Lung (tissue), 12 donors: ENCODE measurements around the gene BDH1. TPM values are rescaled to one million over a fixed set of nuclear protein-coding genes. Genes with fewer than 3 reads are reported as not detected.

Experiments
- ATAC-seq: fragments of 200-7000 bp; cut with Tn5 transposase; one replicate; pipeline ENCODE4 v1.9.1; 2020; ENCODE audit warnings: moderate number of reproducible peaks; ENCODE audit not compliant: insufficient read depth, low FRiP score
- DNase-seq, 3 donors: peaks; one replicate each; pipeline ENCODE4 v3.0.0-alpha.2; 2013 to 2017
- H3K27ac ChIP-seq, 2 donors: one replicate each; pipeline ENCODE4 v1.5.1; 2013; ENCODE audit warnings: mild to moderate bottlenecking in 2 of 2, moderate library complexity in 2 of 2, control low read depth in 1 of 2, inconsistent platforms in 1 of 2, low read depth in 1 of 2, low read length in 1 of 2
- H3K27me3 ChIP-seq, 3 donors: one replicate each; pipeline ENCODE4 v1.5.1; 2013; ENCODE audit warnings: low read length in 2 of 3; ENCODE audit not compliant: control insufficient read depth in 3 of 3, insufficient read depth in 3 of 3
- H3K36me3 ChIP-seq, 4 donors: one replicate each; pipeline ENCODE4 v1.5.1; 2013; ENCODE audit warnings: low read length in 4 of 4, mild to moderate bottlenecking in 1 of 4, moderate library complexity in 1 of 4; ENCODE audit not compliant: control insufficient read depth in 4 of 4, insufficient read depth in 4 of 4
- H3K4me1 ChIP-seq, 5 donors: one replicate each; pipeline ENCODE4 v1.5.1; 2013; ENCODE audit warnings: low read length in 5 of 5, mild to moderate bottlenecking in 2 of 5, moderate library complexity in 1 of 5; ENCODE audit not compliant: control insufficient read depth in 5 of 5, insufficient read depth in 5 of 5
- H3K4me3 ChIP-seq: one replicate; pipeline ENCODE4 v1.5.1; 2013; ENCODE audit warnings: mild to moderate bottlenecking, control low read depth, moderate library complexity
- H3K9ac ChIP-seq, 2 donors: one replicate each; pipeline ENCODE4 v1.5.1; 2013; ENCODE audit warnings: low read length in 2 of 2, control low read depth in 1 of 2; ENCODE audit not compliant: insufficient read depth in 1 of 2
- H3K9me3 ChIP-seq, 4 donors: one replicate each; pipeline ENCODE4 v1.5.1; 2013; ENCODE audit warnings: low read length in 3 of 4, mild to moderate bottlenecking in 1 of 4, moderate library complexity in 1 of 4; ENCODE audit not compliant: control insufficient read depth in 4 of 4, insufficient read depth in 3 of 4
- CTCF ChIP-seq: IDR thresholded peaks from 2 replicates; pipeline ENCODE4 v1.5.1; 2012; ENCODE audit warnings: mild to moderate bottlenecking; ENCODE audit errors: control extremely low read depth, extremely low read depth
- WGBS, 2 donors: extraction: QIAGEN DNeasy Blood & Tissue Kit; methylation state at CpG; one replicate each; pipeline ENCODE4 v1.1.7; 2013; 5-methylcytosine and 5-hydroxymethylcytosine counted together
- polyA plus RNA-seq, 2 donors: library from polyadenylated mRNA; stranded (reverse); fragments of 200-250 nt; gene quantifications; one replicate each; pipeline ENCODE4 v1.2.1, GENCODE V29; 2013
- total RNA-seq, 2 donors: library from RNA; depleted of rRNA in 1 of 2; stranded (reverse); fragments of >200 nt in 1 of 2; gene quantifications; one replicate each; pipeline ENCODE4 v1.2.1, GENCODE V29; 2014 to 2021
- donor health status: control.
- donor health status: control.
- donor health status: Bipolar disorder and iron deficiency.
- donor health status: healthy.
- donor health status: DM: yes; HTN: yes; CAD: no.

BDH1 gene
- total and polyA plus RNA-seq, 4 donors, result 14.3 to 32.8 (median 17.0) TPM

DNA sequence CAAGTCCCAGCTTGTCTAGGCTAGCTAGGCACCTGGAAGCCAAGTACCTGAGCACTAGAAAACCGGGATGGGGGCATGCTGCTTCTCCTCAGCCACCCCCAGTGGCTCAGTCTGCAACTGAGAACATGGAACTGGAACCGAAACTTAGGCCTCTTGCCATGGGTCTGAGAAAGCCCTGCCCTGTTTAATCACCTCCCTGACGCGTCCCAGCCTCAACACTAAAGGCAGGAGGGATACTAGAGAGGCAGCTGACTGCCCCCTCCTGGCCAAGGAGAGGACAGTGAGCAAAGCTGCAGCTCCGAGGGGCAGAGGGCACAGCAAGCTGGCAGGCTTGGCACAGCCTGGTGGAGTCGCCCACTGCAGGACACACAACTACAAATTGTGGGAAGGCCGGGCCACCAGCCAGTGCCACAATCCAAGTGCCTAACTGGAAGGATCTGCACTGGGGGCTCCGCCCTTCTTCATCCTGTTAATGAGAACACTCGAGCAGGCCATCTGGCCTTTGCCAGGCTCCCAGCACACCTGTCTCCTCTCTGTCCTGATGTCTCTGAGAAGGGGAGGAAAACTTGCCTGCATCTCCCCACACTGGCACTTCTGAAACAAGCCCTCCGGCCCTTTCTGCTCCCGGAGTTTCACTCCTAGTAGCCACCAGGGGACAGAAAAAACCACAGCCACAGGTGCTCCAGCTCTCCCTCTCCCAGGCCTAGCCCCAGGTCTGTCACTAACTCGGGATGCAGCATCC is 53.7 kb downstream of the BDH1 start:
- Histone ChIP-seq H3K9me3 (peaks cover 0 to 2% (median 0%) of the 10 kb centered on the region in 4 donors), H3K9ac (no peak overlapping the region), H3K27ac (no peak overlapping the region), H3K4me1 (peaks cover 0 to 19% (median 0%) of the 10 kb centered on the region in 5 donors), H3K36me3 (no peaks in the 10 kb centered on the region), H3K4me3 (no peak overlapping the region), H3K27me3 (no peaks in the 10 kb centered on the region)
- DNase-seq (peak in 2 of 3 donors; percentile 30 to 33), ATAC-seq (peak; percentile 75)
- 71 to 79% methylated on average over 12 of the region's 12 CpGs for WGBS, 2 donors
- no peak for TF ChIP-seq CTCF

GRCh38 chr3:197501496-197501878 is 54.3 kb downstream of the BDH1 start:
- Histone ChIP-seq H3K4me1 (peaks cover 0 to 19% (median 0%) of the 10 kb centered on the region in 5 donors), H3K9ac (no peak overlapping the region), H3K36me3 (no peaks in the 10 kb centered on the region), H3K27me3 (no peaks in the 10 kb centered on the region), H3K4me3 (no peak overlapping the region), H3K9me3 (peaks cover 0 to 2% (median 0%) of the 10 kb centered on the region in 4 donors), H3K27ac (no peak overlapping the region)
- ATAC-seq (peak; percentile 5), DNase-seq (peak in 2 of 3 donors; percentile 24 to 28)
- TF ChIP-seq CTCF, result no peak
- WGBS, 2 donors, result 95 to 96% methylated on average over 1 of the region's 1 CpG

DNA sequence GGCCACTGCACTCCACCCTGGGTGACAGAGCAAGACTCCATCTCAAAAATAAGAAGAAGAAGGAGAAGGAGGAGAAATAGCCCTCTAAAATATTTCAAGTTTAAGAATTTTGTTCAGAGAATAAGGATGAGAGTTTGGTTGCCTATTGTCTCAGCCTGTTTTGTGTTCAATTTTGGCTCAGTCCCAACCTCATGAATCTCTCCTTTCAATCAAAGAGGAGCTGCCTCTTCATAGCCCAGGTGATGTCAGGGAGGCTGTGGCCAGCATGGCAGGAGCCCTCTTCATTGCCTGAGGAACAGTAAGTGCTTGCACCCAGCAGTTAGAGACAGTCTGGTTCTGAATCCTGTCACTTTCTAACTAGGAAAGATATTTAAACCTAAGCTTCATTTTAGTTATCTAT is 55.0 kb downstream of the BDH1 start:
- DNase-seq, result no peak
- no peak overlapping the region for H3K9ac ChIP-seq
- H3K27ac ChIP-seq, result no peak overlapping the region
- no peak overlapping the region for H3K4me3 ChIP-seq
- no peak for TF ChIP-seq CTCF
- H3K27me3 ChIP-seq, result no peaks in the 10 kb centered on the region
- no peak for ATAC-seq
- H3K4me1 ChIP-seq, result peaks cover 0 to 19% (median 0%) of the 10 kb centered on the region in 5 donors
- peaks cover 0 to 2% (median 0%) of the 10 kb centered on the region in 4 donors for H3K9me3 ChIP-seq
- H3K36me3 ChIP-seq, result no peaks in the 10 kb centered on the region
